ENCODE data around the gene PKD2. TPM values are rescaled to one million over a fixed set of nuclear protein-coding genes. Genes with fewer than 3 reads are reported as not detected.
A peak's percentile ranks its signal among the peaks of the same experiment; 100 is the strongest.

The PKD2 gene
- total and polyA plus RNA-seq, 2 of the 4 experiments (the other 2 are of a cell fraction): 43.8 to 51.3 TPM

GRCh38 chr4:88027611-88028608 is 20.5 kb downstream of the PKD2 start:
- Histone ChIP-seq H3K4me3 (ENCODE audit: insufficient read depth, low read depth, low read length) (no peak overlapping the region), H3K4ac (ENCODE audit: low read depth, low read length) (0 out of 2 replicates have a peak overlapping the region, but pooled peaks have one; percentile 42), H3K36me3 (ENCODE audit: control insufficient read depth, insufficient read depth, low read length) (peaks cover 10% of the 10 kb centered on the region), H3K56ac (ENCODE audit: extremely low read depth, insufficient read depth, low read length) (no peak overlapping the region), H3K23ac (ENCODE audit: low read depth, low read length) (no peak overlapping the region; the same call in 1 of the 2 replicates), H3K27ac (ENCODE audit: insufficient read depth, low read length) (peak overlapping the region; percentile 53; the same call in 1 of the 2 replicates), H3K18ac (ENCODE audit: low read depth, low read length) (peak overlapping the region; percentile 75; the same call in 1 of the 2 replicates), H2AK5ac (ENCODE audit: low read depth, low read length) (peak overlapping the region; percentile 32; the same call in 1 of the 2 replicates), H3K9me1 (ENCODE audit: insufficient read depth, low read length) (peaks cover 9% of the 10 kb centered on the region; the same call in 1 of the 2 replicates), H3K4me1 (ENCODE audit: control insufficient read depth, insufficient read depth, low read length) (peaks cover 11% of the 10 kb centered on the region), H4K8ac (ENCODE audit: low read depth in 2 of 2, low read length in 2 of 2) (peak overlapping the region in 1 of 2 experiments; percentile 29; a peak in 1 of 4 replicates), H3K27me3 (ENCODE audit: control insufficient read depth, insufficient read depth, low read length) (no peaks in the 10 kb centered on the region), H2BK20ac (ENCODE audit: low read depth, low read length) (no peak overlapping the region; the same call in 1 of the 2 replicates), H2BK15ac (ENCODE audit: low read depth, low read length) (no peak overlapping the region; the same call in 2 of the 3 replicates), H2AK9ac (replicated peaks; ENCODE audit: low read depth, low read length, poor library complexity) (no peak overlapping the region), H2AFZ (replicated peaks; ENCODE audit: low read length, poor library complexity) (no peak overlapping the region), H3K9ac (ENCODE audit: low read depth, low read length) (no peak overlapping the region), H4K20me1 (ENCODE audit: insufficient read depth, low read length) (peaks cover 2% of the 10 kb centered on the region; the same call in 1 of the 2 replicates), H2BK5ac (ENCODE audit: low read depth, low read length, poor library complexity, severe bottlenecking) (peak overlapping the region; percentile 64), H4K91ac (ENCODE audit: insufficient read depth, low read depth, low read length) (no peak overlapping the region), H3K9me3 (ENCODE audit: control insufficient read depth, insufficient read depth, low read length) (peaks cover 5% of the 10 kb centered on the region; the same call in 1 of the 2 replicates), H3K14ac (replicated peaks; ENCODE audit: low read depth, low read length) (no peak overlapping the region), H2BK120ac (ENCODE audit: low read depth, low read length) (no peak overlapping the region), H3K4me2 (ENCODE audit: low read depth, low read length) (peak overlapping the region; percentile 69), H3K79me1 (ENCODE audit: low read depth in 1 of 2, low read length in 2 of 2) (peaks cover 45 to 58% of the 10 kb centered on the region in 2 experiments), H4K5ac (ENCODE audit: low read depth, low read length) (no peak overlapping the region)
- ChIA-PET POLR2A (ENCODE audit: unreplicated experiment) (no interaction called here), CTCF (no interaction called here)
- DNase-seq (peak; percentile 95), ATAC-seq (ENCODE audit: low read depth) (peak; percentile 92)
- intact Hi-C loops (cut with micrococcal nuclease): loop anchor here (1.0 kb wide), 1 partner anchor 10 kb away; no protein-coding TSS in a partner anchor
- dilution Hi-C loops (cut with HindIII; ENCODE audit: low sequenced_read_pairs, unreplicated experiment): no loop called here
- TF ChIP-seq MAFK (IDR thresholded peaks at IDR 0.05; ENCODE audit: low read depth, low read length) (no peak), NFE2L2 (IDR thresholded peaks at IDR 0.05; ENCODE audit: low read depth, low read length) (no peak), BHLHE40 (IDR thresholded peaks at IDR 0.05; ENCODE audit: low read depth, low read length) (peak; percentile 76), USF2 (IDR thresholded peaks at IDR 0.05; ENCODE audit: low read depth, low read length) (peak; percentile 81), CEBPB (IDR thresholded peaks at IDR 0.05; ENCODE audit: low read depth, low read length) (peak; percentile 98), RCOR1 (IDR thresholded peaks at IDR 0.05; ENCODE audit: insufficient replicate concordance, low read length) (peak; percentile 67), FOS (IDR thresholded peaks at IDR 0.05; ENCODE audit: low read depth, low read length) (peak; percentile 69), CTCF (conservative IDR thresholded peaks at IDR 0.05; ENCODE audit: low read depth, low read length) (no peak)
- in situ Hi-C loops (cut with MboI; ENCODE audit: low sequenced_read_pairs): no loop called here
- no CpG with 5 or more reads among the region's 4 CpGs for WGBS, 2 experiments (ENCODE audit: extremely low coverage in 2 of 2, insufficient read length in 1 of 2)
- BruUV-seq (replicated peaks): no TSS peak

Measured in IMR-90 (cell line).